Right cardiac atrium (tissue), 5 donors: Measurements from ENCODE around the gene TBC1D3B. TPM values are rescaled to one million over a fixed set of nuclear protein-coding genes. Genes with fewer than 3 reads are reported as not detected.
"Not testable (repeated sequence)": the region's sequence is repeated elsewhere in the genome, so short reads cannot be mapped to it uniquely, and the experiment has no call there.

ENCODE experiments used
- ATAC-seq, 2 donors: fragments of 200-7000 bp; cut with Tn5 transposase; one replicate each; pipeline versions ENCODE4 v1.8.0 to v1.9.1; 2020; ENCODE audit warnings: moderate library complexity in 2 of 2, mild to moderate bottlenecking in 1 of 2
- DNase-seq, 3 donors: peaks; one replicate each; pipeline ENCODE4 v3.0.0-alpha.2; 2020
- H3K27ac ChIP-seq: one replicate; pipeline ENCODE4 v1.5.1; 2013; ENCODE audit warnings: mild to moderate bottlenecking, low read length, control low read depth, moderate library complexity
- H3K27me3 ChIP-seq: one replicate; pipeline ENCODE4 v1.6.1; 2013; ENCODE audit not compliant: control insufficient read depth, insufficient read depth
- H3K4me1 ChIP-seq: one replicate; pipeline ENCODE4 v1.6.1; 2013; ENCODE audit warnings: low read length; ENCODE audit not compliant: control insufficient read depth, insufficient read depth
- H3K4me3 ChIP-seq: one replicate; pipeline ENCODE4 v1.5.1; 2013; ENCODE audit warnings: low read length, control low read depth
- H3K9me3 ChIP-seq: one replicate; pipeline ENCODE4 v1.6.1; 2013; ENCODE audit warnings: low read length; ENCODE audit not compliant: control insufficient read depth
- WGBS: extraction: QIAGEN DNeasy Blood & Tissue Kit; methylation state at CpG from one replicate; pipeline ENCODE4 v1.1.7; 2013; 5-methylcytosine and 5-hydroxymethylcytosine counted together
- intact Hi-C, 4 donors: fragments of 100-400 bp; cut with DNase I; formaldehyde crosslinking; loops; one replicate each; pipeline versions ENCODE4 v1.11.0 to v1.14.0; 2022 to 2023
- long read RNA-seq, 4 donors: library from polyadenylated mRNA; unstranded; transcript quantifications; one replicate each; pipeline ENCODE4 v2.0.0, GENCODE V29; 2020 to 2021
- polyA plus RNA-seq: library from polyadenylated mRNA; stranded (reverse); fragments of 200-250 nt; gene quantifications from one replicate; pipeline ENCODE4 v1.2.3, GENCODE V29; 2013
- total RNA-seq, 4 donors: library from RNA; stranded (reverse); fragmentation: NEBNext Ultra II Directional; extraction: Animal tissue kit (Norgen Biotek cat#: 25700); gene quantifications; one replicate each; pipeline ENCODE4 v1.2.1, GENCODE V29; 2021
- donor health status: healthy with polysubstance abuse.
- donor health status: DM: no; HTN: yes; CAD: no.
- donor health status: DM: no; HTN: no; CAD: no.
- donor health status: DM: no; HTN: yes; CAD: no; lungs with severe emphysema.
- donor health status: DM: yes; HTN: yes; CAD: no.

TBC1D3B gene
- total RNA-seq (1 to 10 TPM; 3.1 to 4.6 (median 4.2) TPM), polyA plus RNA-seq (1.5 TPM)
- long read RNA-seq, donor 1, result 0 reads
- long read RNA-seq, donor 2, result 0 reads
- long read RNA-seq, donor 3, result 0 reads
- long read RNA-seq, donor 4, result 0 reads

DNA sequence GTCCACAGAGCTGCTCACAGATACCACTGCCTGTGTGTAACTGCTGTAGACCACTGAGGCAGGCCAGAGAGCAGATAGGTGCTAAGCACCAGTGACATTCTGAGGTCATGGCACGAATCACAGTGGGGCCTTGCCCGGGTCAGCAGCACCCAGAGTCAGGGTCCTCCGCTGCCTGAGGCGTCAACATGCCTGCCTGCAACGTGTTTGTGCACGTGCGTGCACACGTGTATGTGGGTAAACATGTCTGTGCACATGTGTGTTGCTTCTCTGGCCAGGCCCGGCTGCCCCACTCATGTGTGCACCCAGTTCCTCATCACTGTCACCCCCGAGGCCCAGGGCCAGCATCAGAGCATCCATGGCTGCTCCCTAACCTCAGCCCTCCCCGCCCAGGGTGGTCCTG is at the start of gene TBC1D3B:
Gene TBC1D3B (minus strand): TSS at position 101 of the 400 bp plus-strand sequence. CDS start 1,586 bp downstream, outside the sequence.
- intact Hi-C loops, H3K4me1 ChIP-seq, H3K9me3 ChIP-seq, ATAC-seq, H3K4me3 ChIP-seq, H3K27me3 ChIP-seq, H3K27ac ChIP-seq: not testable (repeated sequence)
- peak in 1 of 3 donors; percentile 12 for DNase-seq
- WGBS, result no CpG with 5 or more reads among the region's 11 CpGs

DNA sequence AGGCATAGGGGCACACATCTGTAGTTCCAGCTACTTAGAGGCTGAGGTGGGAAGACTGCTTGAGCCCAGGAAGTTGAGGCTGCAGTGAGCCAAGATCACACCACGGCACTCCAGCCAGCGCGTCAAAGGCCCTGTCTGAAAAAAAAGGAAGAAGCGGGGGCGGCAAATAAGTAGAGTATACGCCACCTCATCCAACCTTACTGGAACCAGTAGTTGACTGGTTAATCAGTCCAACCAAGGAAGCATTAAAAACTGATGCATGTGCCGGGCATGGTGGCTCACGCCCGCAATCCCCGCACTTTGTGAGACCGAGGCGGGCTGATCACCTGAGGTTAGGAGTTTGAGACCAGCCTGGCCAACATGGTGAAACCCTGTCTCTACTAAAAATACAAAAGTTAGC is 46.5 kb upstream of the TBC1D3B start:
- DNase-seq, H3K4me3 ChIP-seq, ATAC-seq, H3K4me1 ChIP-seq, H3K27me3 ChIP-seq, H3K27ac ChIP-seq, intact Hi-C loops, H3K9me3 ChIP-seq: not testable (repeated sequence)
- 86% methylated on average over 12 of the region's 12 CpGs for WGBS

DNA sequence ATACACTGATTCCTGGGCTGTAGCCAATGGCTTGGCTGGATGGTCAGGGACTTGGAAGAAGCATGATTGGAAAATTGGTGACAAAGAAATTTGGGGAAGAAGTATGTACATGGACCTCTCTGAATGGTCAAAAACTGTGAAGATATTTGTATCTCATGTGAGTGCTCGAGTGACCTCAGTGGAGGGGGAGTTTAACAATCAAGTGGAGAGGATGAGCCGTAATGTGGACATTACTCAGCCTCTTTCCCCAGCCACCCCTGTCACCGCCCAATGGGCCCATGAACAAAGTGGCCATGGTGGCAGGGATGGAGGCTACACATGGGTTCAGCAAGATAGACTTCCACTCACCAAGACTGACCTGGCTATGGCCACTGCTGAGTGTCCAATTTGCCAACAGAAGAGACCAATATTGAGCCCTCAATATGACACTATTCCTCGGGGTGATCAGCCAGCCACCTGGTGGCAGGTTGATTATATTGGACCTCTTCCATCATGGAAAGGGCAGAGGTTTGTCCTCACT is 45.2 kb upstream of the TBC1D3B start:
- intact Hi-C loops, ATAC-seq, DNase-seq, H3K4me3 ChIP-seq, H3K9me3 ChIP-seq, H3K4me1 ChIP-seq, H3K27ac ChIP-seq, H3K27me3 ChIP-seq: not testable (repeated sequence)
- WGBS, result 83% methylated on average over 4 of the region's 4 CpGs

DNA sequence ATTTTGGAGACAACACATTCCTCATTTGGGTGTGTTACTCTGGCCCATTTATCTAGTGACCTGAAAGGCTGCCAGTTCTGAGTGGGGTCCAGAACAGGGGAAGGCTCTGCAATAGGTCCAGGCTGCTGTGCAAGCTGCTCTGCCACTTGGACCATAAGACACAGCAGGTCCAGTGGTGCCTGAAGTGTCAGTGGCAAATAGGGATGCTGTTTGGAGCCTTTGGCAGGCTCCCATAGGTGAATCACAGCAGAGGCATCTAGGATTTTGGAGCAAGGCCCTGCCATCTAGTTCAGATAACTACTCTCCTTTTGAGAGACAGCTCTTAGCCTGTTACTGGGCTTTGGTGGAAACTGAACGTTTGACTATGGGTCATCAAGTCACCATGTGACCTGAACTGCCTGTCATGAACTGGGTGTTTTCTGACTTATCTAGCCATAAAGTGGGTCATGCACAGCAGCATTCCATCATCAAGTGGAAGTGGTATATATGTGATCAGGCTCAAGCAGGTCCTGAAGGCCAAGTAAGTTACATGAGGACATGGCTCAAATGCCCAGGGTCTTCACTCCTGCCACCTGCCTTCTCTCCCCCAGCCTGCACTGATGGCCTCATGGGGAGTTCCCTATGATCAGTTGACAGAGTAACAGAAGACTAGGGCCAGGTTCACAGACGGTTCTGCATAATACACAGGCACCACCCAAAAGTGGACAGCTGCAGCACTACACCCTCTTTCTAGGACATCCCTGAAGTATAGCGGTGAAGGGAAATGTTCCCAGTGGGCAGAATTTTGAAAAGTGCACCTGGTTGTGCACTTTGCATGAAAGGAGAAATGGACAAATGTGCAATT is 44.5 kb upstream of the TBC1D3B start:
- H3K27ac ChIP-seq, H3K4me1 ChIP-seq, ATAC-seq, H3K4me3 ChIP-seq, H3K27me3 ChIP-seq, intact Hi-C loops, DNase-seq, H3K9me3 ChIP-seq: not testable (repeated sequence)
- WGBS, result 70% methylated on average over 3 of the region's 3 CpGs

DNA sequence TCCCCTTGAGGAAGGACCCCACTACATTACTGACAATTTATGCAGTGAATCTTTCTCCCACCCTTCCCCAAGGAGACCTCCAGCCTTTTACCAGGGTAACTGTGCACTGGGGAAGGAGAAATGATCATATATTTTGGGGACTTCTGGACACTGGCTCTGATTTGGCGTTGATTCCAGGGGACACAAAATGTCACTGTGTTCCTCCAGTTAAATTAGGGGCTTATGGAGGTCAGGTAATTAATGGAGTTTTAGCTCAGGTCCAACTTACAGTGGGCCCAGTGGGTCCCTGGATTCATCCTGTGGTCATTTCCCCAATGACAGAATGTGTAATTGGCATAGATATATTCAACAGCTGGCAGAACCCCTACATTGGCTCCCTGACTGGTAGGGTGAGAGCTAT is 43.1 kb upstream of the TBC1D3B start:
- ATAC-seq, H3K4me3 ChIP-seq, H3K9me3 ChIP-seq, intact Hi-C loops, H3K4me1 ChIP-seq, DNase-seq, H3K27ac ChIP-seq, H3K27me3 ChIP-seq: not testable (repeated sequence)
- 87% methylated on average over 1 of the region's 1 CpG for WGBS

DNA sequence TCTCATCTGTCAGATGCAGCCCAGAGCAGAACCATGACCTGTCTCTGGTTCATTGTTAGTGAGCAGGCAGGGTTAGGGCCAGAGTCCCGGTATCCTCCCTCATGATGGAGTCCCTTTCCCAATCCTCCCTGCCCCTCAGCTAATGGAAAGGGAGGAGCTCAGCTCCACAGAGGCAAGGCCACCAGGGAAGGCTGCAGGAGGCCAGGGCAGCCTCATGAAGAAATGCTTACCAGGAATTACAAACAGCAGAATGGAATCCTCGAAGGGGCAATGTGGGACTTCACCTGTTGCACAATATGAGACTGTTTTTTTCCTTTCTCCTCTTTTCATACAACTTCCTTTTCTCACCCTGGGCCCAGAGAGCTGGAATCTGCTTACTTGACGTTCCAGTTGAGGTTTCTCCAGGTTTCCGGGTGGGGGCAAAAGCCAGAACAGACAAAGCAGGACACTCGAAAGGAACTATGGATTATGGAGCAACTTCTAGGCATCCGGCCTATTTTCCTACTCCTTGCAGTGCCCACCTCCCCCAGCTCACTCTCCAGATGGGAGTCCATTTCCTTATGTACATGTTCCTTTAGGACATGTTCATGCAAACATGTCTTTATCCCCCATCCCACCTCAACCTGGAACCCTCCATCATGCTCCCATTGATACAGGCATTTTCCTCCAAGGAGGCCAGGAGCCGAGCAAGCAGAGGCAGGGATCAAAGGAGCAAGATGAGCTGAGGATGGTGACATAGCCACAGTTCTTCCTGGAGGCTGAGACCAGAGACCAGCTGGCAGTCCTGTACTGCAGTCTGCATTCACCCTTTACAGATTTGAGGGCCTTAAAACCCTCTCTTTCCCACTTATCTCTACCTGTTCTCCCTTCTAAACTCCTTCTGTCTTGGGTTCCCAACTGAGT is 39.2 kb upstream of the TBC1D3B start:
- H3K9me3 ChIP-seq, H3K27me3 ChIP-seq: not testable (repeated sequence)

DNA sequence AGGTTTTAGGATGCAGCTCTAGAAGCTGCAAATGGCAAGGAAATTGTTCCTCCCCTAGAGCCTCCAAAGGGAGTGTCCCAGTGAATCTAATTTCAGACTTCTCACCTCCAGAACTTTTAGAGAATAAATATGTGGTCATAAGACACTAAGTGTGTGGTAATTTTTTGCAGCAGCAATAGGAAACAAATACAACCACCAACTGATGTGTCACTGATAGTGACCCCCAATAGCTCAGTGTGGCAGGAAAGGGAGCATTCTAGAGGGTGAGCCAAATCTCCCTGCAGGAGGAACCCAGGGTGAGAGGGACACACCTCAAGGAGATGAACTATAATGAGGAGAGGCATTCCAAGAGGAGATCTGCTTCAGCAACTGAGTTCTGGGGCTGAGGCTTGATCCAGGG is 38.5 kb upstream of the TBC1D3B start:
- DNase-seq (no peak), ATAC-seq (no peak)
- H3K9me3 ChIP-seq, result no peaks in the 10 kb centered on the region
- H3K27me3 ChIP-seq, result no peaks in the 10 kb centered on the region
- H3K4me1 ChIP-seq, result no peaks in the 10 kb centered on the region
- intact Hi-C loops, result no loop called here
- no peak overlapping the region for H3K4me3 ChIP-seq
- H3K27ac ChIP-seq, result no peak overlapping the region

More for the DNA sequence above, 39.2 kb upstream of the TBC1D3B start:
- H3K4me3 ChIP-seq, ATAC-seq, DNase-seq, H3K4me1 ChIP-seq, H3K27ac ChIP-seq, intact Hi-C loops: not testable (repeated sequence)
- 75% methylated on average over 7 of the region's 7 CpGs for WGBS

DNA sequence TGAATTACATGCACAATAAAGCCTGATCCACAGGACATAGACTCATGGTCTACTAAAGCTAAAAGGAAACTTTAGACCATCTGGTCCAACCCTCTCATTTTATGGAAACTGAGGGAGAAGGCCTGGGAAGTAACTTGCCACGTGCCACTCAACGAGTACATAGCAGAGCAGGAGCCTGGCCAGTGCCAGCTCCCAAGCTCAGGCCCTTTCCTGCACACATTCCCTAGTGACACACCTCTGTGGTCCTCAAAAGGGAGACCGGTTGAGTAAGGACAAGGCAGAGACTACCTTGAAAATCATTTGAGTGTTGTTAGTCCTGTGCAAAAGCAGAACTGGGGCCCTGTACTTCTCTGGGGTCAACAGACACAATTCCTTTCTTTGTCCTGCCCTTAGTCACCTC is 37.3 kb upstream of the TBC1D3B start:
- WGBS, result 84% methylated on average over 3 of the region's 3 CpGs
- no peaks in the 10 kb centered on the region for H3K4me1 ChIP-seq
- H3K4me3 ChIP-seq, result no peak overlapping the region
- DNase-seq (no peak), ATAC-seq (no peak)
- no peaks in the 10 kb centered on the region for H3K27me3 ChIP-seq
- no peak overlapping the region for H3K27ac ChIP-seq
- no peaks in the 10 kb centered on the region for H3K9me3 ChIP-seq
- intact Hi-C loops, result no loop called here

DNA sequence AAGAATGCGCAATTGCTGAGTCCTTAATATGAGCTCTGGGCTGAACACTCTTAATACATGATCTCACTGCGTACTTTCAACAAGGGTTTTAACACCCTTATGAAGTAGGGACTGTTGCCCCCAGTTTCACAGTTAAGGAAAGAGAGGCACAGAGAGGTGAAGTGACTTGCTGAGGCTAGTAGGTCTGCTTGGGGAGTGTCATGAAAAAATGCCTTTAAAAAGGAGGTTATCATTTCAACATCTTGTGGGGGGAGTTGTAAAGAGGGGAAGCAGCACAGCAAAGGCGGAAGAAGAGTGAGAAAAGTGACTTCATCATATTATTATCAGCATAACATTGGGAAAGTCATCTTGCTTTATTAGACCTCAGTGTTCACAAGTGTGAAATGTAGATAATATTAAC is 36.5 kb upstream of the TBC1D3B start:
- Histone ChIP-seq H3K4me3 (no peak overlapping the region), H3K27ac (no peak overlapping the region), H3K27me3 (no peaks in the 10 kb centered on the region), H3K9me3 (no peaks in the 10 kb centered on the region), H3K4me1 (no peaks in the 10 kb centered on the region)
- ATAC-seq (no peak), DNase-seq (no peak)
- intact Hi-C loops, result no loop called here
- WGBS, result 92% methylated on average over 3 of the region's 3 CpGs

DNA sequence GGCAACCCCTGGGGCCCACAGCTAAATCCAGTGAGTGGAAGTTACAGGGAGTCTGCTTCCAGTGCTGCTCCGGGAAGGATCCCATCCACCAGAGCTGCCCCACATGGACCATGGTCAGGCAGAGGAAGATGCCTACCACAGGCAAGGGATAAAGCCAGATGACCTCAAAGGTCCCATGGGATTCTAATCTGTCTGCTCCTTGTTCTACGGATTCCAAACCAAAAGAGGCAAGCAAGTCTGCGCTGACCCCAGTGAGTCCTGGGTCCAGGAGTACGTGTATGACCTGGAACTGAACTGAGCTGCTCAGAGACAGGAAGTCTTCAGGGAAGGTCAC is 35.8 kb upstream of the TBC1D3B start:
- Histone ChIP-seq H3K4me1 (no peaks in the 10 kb centered on the region), H3K27ac (no peak overlapping the region), H3K4me3 (no peak overlapping the region), H3K9me3 (no peaks in the 10 kb centered on the region), H3K27me3 (no peaks in the 10 kb centered on the region)
- DNase-seq, result no peak
- ATAC-seq, result no peak
- intact Hi-C loops, result no loop called here
- WGBS, result 37% methylated on average over 4 of the region's 4 CpGs
